Myocyte (in vitro differentiated cells): ENCODE results near the gene CENPN. TPM values are rescaled to one million over a fixed set of nuclear protein-coding genes. Genes with fewer than 3 reads are reported as not detected.

Source experiments
- DNase-seq: peaks from one replicate; pipeline ENCODE4 v3.0.0-alpha.2; 2012; ENCODE audit warnings: low read depth
- total RNA-seq: library from RNA; depleted of rRNA; stranded (reverse); fragments of >200 nt; gene quantifications from 2 replicates; pipeline ENCODE4 v1.2.3, GENCODE V29; 2014

Gene CENPN
- total RNA-seq, 1 donor from 2014 or later = 10.8 TPM

DNA sequence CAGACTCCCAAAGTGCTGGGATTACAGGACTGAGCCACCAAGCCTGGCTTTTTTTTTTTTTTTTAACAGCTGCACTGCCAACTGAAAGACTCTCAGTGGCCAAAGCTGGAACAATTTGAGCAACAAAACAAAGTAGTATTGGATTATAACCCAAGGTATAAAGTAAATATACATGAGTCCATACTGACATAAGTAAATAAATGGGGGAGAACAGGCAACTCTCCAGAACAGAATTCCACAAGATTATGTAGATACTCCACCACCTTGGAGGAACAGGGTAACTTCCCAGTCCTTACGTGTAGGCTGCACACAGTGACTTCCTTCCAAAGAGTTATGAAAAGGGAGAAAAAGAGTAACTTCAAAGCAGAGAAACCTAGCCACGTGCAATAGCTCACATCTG lies 16.0 kb upstream of the CENPN start:
- no peak for DNase-seq

DNA sequence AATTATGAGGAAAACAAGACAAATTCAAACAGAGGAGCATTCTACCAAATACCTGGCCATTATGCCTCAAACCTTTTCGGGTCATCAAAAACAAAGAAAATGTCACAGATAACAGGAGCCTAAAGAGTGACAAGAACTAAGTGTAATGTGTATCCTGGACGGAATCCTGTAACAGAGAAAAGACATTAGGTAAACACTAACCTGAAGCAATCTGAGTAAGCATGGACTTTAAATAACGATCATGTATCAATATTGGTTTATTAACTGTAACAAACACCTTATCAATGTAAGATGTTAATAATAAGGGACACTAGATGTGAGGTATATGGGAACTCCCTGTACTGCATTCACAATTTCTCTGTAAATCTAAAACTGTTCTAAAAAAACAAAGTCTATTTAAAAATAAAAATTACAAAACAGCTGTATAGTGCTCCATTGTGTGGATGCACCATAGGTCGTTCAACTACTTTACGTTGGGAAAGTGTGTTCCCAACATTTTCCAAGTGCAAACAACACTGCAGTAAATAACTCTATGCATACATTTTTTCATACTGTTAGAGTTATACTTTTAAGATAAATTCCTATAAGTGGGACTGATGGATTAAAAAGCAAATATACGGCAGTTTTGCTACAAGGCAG lies 15.1 kb upstream of the CENPN start:
- no peak for DNase-seq

DNA sequence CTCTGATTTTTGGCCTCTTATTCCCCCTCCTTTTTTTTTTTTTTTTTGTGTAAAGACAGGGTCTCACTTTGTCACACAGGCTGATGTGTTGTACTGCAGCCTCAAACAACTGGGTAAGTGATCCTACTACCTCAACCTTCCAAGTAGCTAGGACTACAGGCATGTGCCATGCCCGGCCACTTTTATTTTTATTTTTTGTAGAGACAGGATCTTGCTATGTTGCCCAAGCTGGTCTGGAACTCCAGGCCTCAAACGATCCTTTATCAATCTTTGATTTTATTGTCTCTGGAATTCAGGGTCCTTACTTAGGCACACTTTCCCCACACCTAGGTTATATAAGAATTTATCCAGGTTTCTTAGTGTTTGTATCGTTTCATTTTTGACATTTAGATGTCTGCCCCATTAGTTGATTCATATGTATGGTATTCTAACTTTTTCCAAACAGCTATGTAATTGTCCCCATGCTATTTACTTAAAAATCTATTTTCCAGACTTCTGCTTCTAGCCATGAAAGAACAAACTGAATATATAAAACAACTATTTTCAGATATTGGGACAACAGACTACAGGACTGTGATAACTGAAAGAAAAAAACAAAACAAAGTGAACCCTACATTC lies 14.2 kb upstream of the CENPN start:
- DNase-seq = no peak

DNA sequence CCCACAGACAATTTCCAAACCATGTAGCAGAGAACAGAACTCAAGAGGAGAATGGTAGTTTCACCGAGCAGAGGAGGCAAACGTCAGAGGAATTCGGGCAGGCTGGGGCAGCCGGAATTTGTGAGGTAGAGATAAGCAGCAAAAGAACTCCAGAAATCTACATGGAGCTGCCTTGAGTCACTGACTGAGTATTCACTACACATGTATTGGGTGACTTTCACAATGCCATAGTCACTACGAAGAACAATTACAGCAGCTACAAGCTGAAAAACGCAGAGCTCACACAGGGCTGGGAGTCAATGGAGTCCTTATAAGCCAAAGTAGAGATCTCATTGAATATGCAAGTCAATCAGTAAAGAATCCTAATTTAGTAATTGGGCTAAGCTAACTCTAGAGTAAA lies 13.7 kb upstream of the CENPN start:
- peak; percentile 76 for DNase-seq

DNA sequence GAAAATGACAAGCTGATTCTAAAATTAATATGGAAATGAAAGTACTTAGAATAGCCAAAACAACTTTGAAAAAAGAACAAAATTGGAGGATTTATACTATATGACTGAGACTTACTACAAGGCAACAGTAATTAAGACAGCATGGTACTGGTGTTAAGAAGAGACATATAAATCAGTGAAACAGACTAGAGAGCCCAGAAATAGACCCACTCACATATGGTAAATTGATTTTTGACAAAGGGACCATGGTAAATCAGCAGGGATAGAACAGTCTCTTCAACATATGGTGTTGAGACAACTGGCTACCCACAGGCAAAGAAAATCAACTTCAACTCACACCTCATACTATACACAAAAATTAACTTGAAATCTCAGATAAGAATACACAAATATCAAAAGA lies 13.2 kb upstream of the CENPN start:
- no peak for DNase-seq

DNA sequence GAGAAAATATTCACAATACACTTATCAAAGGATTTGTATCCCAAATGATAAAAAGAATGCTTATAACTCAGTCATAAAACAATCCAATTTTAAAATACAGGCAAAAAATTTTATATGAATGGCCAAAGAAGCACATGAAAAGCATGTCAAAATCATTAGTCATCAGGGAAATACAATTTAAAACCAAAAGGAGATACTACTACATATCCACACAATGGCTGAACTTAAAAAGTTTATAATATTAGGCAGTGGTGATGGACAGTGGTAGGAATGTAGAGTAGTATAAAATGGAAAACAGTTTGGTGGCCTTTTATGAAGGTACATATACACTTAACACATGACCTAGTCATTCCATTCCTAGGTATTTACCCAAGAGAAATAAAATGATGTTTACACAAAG lies 12.6 kb upstream of the CENPN start:
- DNase-seq = no peak

DNA sequence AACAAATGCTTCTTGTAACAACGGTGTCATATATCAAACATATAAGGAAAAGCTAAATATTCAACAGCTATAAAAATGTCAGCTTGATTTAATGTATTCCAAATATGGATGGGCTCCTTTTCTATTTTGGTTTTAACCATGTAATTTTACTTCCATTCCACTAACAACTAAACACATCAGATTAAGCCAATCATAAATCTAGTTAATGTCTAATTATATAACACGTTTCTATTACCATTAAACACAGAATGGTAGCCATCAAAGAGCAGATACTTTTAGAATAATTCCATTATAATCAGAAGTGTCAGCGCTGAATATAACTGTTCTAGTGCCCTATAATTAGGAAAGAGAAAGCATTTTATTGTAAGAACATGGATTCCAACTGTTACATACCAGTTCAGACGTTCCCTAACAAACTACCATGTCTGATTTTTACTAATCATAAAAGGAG lies 10.3 kb upstream of the CENPN start:
- DNase-seq = no peak

DNA sequence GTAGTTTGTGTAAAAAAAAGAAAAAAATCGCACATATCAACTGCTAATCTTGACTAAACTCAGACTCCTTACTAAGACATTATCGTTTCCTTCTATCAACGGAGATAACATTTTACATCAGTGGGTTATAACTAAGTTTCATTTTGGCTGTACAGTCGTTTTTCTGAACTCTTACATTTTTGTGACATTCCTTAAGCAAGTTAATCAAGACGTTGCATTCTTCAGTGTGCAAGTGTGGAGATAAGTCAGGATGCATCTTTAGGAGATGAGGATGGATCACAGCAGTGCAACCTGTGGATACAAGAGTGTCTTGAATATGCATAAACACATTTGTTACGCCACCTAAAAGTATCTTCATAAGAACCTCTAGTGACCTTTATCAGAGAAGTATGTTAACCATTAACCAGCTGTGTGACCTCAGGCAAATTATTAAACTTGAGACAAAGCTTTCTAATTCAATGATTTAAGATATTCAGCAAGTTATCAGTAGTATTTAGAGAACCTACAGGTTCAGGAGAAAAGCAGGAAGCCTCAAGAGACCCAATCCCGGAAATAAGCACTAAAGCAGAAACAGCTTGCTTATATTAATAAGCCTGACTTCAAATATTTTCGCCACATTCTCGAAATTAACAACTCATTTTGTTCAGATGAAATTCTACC lies 9.7 kb upstream of the CENPN start:
- DNase-seq = no peak

DNA sequence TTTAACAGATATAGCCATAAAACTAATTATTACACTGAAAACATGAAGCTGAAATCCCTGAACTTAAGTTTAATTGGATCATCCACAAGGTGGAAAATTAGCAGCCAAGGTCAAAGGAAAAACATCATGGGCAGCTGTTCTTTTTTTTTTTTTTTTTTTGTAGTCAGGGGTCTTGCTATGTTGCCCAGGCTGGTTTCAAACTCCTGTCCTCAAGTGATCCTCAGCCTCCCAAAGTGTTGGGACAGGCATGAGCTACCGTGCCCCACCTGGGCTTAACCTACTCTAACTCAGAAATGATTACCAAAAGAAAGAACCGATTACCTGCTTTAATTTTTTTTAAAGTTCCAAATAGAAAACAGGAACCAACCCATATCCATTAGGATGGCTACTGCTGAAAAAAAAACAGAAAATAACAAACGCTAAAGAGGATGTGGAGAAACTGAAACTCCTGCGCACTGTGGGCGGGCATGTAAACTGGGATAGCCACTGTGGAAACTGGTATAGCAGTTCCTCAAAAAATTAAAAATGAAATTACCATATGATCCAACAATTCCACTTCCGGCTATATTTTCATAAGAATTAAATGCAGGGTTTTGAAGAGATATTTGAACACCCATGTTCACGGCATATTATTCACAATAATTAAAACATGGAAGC lies 8.9 kb upstream of the CENPN start:
- no peak for DNase-seq

DNA sequence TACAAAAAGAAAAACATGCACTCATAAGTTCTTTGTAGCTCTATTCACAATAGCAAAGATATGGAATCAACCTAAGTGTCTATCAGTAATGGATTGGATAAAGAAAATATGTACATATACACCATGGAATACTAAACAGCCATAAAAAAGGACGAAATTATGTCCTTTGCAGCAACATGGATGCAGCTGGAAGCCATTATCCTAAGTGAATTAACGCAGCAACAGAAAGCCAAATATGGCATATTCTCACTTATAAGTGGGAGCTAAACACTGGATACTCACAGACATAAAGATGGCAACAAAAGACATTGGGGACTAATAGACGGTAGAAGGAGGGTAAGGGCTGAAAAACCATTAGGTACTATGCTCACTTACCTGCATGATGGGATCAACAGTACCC lies 6.1 kb upstream of the CENPN start:
- no peak for DNase-seq

DNA sequence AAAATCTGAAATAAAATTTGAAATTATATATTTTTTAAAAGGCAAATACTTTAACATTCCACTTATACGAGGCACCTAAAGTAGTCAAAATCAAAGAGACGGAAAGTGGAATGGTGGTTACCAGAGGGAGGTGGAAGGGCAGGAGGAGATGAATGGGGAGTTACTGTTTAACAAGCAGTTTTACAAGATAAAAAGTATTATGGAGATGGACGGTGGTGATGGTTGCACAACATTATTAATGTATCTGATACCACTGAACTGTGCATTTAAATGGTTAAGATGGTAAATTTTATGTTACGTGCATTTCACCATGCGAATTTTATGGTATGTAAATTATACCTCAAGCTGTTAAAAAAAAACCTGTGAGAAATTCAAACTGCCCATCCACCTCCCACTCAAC lies 5.7 kb upstream of the CENPN start:
- no peak for DNase-seq

DNA sequence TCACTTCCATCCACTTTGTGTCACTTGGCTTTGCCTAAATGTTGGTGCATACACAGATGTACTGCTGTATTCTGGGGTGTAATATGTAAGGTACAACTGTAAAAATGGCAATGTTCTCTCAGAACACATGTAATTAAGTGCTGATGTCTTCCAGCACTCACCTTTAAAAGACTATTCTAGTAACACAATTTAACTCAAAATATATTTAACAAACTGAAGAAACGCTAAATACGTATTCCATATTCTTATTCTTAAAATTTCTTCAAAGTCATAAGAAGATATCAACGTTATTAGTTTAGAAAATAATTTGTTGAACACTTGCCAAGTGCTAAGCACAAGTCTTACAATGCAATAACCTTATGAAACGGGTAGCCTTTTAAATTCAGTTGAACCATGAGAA lies 4.0 kb upstream of the CENPN start:
- DNase-seq = no peak

DNA sequence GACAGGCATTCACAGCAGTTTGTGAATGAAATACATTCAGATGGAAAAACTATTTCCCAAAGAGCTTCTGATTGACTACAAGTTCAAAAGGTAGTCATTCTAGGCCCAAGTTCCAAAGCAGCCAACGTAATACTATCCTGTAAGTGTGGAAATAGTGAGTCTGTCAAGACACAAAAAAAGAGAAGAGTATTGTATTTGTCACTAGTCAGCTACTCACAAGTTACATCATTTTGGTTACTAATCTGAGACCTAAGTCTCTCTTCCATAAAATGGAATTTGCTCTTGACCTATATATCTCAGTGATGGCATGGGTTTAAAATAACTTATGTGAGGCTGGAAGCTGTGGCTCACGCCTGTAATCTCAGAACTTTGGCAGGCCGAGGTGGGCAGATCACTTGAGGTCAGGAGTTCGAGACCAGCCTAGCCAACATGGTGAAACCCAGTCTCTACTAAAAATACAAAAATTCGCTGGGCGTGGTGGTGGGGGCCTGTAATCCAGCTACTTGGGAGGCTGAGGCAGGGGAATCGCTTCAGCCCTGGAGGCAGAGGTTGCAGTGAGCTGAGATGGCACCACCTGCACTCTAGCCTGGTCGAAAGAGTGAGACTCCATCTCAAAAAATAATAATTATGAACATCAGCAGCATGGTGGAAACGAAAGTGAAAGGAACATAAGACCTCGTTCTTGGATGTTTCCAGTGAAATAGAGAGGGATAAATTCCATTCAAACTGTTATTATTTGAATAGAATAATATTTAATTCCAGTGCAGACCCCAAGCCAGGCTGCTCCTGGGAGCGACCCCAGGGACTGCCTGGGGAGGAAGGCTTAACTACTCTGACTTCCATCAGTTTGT lies 3.2 kb upstream of the CENPN start:
- DNase-seq = no peak

DNA sequence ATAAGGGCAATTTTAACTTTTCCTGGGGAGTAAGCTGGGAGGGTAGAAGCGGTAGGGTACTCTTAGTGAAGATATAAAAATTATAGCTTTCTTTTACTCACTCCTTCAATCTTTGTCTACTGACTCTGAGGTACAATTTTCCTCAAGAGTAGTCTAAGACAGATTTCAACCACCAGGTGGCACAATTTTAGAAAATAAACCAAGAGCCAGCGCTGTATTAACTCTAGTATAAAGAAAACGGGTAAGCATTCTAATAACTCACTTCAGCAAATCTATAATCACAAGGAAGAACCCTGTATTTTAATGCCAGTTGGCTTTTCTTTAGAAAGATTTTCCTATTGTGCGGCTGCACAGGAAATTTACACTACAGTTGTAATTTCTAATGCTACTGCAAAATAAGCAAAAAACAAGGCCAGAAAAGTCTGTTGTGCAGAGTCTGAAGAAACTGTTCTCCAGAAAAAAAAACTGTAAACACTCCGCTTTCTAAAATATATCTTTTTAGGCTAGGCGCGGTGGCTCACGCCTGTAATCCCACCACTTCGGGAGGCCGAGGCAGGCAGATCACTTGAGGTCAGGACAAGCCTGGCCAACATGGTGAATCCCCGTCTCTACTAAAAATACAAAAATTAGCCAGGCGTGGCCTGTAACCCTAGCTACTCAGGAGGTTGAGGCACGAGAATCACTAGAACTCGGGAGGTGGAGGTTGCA lies 2.2 kb upstream of the CENPN start:
- DNase-seq = peak; percentile 75

DNA sequence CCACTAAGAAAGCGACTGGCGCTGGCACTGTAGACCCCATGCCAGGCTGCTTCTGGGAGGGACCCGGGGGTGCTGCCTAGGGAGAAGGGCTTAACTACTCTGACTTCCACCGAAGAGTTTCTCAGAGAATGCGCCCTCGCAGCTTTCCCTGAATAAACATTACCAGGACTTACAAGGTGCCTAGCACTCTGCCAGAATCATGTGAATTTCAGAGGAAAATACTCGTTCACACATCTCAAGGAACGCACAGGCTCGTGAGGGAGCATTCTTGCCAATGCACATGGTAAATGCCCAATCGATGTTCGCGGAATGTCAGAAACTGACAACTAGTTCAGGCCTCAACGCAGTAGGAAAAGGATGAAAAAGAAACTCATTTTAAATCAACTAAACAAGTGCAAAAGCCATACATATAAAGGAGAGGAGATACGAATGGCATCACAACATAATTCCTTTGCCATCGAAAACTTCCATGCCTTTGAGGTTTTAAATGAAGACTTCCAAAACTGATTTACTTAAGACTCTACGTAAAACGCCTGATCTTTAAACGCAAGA lies 1.3 kb upstream of the CENPN start:
- DNase-seq = peak; percentile 9

DNA sequence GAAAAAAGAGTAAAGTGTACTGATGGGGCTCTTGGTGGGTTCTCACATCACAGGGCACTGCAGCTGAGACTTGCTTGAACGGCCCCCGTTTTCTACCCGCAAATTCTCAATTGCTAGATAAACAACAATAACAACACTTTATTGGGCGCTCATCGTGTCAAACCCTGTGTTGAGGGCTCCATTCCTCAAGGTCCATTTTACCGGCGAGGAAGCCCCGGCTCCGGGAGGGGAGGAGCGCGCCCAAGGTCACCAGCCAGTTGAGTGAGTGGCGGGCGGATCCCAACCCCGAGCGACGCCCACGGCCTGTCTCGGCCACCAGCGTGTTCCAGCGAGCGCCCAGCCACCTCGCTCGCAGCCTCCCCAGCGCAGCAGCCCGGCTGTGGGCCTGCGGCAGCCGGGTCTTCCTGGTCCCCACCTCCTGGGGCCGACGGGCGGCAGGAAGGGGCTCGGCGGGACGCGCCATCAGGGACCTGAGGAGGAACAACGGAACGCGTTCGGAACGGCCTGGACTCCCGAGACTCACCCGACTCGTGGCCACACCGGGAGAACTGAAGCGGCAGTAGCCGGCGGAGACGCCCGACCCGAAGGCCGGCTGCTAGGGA lies 702 bp upstream of the CENPN start:
- DNase-seq = peak; percentile 59

DNA sequence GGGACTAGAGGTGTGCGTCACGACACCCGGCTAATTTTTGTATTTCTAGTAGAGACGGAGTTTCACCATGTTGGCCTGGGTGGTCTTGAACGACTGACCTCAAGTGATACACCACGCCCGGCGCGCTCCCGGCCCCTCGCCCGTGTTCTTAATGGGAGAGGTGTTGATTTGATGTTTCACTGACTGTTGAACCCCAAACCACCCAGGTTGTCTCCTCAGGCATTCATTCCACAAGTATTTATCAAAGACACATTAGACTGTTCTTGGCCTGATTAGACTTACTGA lies 1.4 kb downstream of the CENPN start:
- no peak for DNase-seq

DNA sequence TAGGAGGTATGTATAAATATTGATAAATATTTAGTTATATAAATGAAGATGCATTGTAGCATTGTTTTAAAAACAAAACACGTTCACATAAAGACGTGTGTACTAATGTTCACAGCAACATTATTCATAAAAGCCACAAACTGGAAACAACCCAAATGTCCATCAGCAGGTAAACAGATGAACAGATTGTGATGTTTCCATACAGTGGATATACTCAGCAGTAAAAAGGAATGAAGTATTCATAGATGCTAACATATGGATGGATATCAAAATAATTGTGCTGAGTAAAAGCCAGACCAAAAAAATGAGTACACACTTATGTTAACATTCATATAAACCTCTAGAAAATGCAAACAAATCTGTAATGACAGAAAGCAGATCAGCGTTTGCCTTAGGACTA lies 6.0 kb downstream of the CENPN start:
- no peak for DNase-seq

DNA sequence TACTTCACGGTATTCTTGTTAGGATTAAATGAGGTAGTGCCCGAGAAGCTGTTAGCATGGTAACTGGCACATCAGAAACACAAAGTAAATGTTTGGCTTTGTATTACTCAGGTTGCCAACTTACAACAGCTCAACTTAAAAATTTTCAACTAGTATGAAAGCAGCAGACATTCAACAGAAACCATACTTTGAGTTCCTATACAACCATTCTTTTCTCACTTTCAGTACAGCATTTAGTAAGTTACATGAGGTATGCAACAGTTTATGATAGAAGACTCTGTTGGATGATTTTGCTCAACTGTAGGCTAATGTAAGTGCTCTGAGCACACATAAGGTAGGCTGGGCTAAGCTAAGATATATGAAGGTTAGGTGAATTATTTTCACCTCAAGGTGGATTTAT lies 7.7 kb downstream of the CENPN start:
- DNase-seq = no peak

DNA sequence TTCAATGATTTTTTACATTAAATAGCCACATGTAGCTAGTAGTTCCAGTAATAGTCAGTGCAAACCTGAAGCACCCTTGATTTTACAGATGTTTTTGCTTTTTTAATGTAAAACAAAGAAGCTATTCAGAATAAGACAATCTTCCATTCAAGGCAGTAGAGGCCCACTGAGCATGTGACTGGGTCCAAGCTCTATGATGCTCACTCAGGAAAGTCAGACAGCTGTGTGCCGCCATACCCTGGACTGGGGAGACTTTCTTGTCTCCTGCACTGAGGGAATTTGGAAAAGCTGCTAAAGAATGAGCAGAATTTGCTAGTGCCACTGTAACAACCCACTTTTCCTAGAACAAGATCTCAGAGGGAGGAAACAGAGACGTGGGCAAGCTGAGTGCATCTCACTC lies 11.5 kb downstream of the CENPN start:
- no peak for DNase-seq
